IgD-negative memory B cell (primary cell): ENCODE data around the gene SLC36A3. TPM values are rescaled to one million over a fixed set of nuclear protein-coding genes. Genes with fewer than 3 reads are reported as not detected.

Experiments used
- H3K27ac Mint-ChIP-seq, 3 donors: one replicate each; pipeline ENCODE4 v1.8.0; 2020 to 2022; ENCODE audit warnings: mild to moderate bottlenecking in 3 of 3, mixed read lengths in 3 of 3, moderate library complexity in 1 of 3
- H3K27me3 Mint-ChIP-seq: one replicate; pipeline ENCODE4 v1.8.0; 2021; ENCODE audit warnings: mixed read lengths
- H3K36me3 Mint-ChIP-seq: one replicate; pipeline ENCODE4 v1.8.0; 2020; ENCODE audit warnings: mild to moderate bottlenecking, mixed read lengths
- H3K4me1 Mint-ChIP-seq, 3 donors: one replicate each; pipeline ENCODE4 v1.8.0; 2020 to 2022; ENCODE audit warnings: mixed read lengths in 3 of 3, mild to moderate bottlenecking in 1 of 3
- H3K4me3 Mint-ChIP-seq, 4 donors: one replicate each; pipeline ENCODE4 v1.8.0; 2020 to 2022; ENCODE audit warnings: mild to moderate bottlenecking in 4 of 4, mixed read lengths in 4 of 4, moderate library complexity in 3 of 4
- H3K9me3 Mint-ChIP-seq, 3 donors: one replicate each; pipeline ENCODE4 v1.8.0; 2020 to 2021; ENCODE audit warnings: mixed read lengths in 3 of 3, mild to moderate bottlenecking in 1 of 3
- polyA plus RNA-seq: library from polyadenylated mRNA; unstranded; fragments of 300-500 nt; fragmentation: Illumina TruSeq; gene quantifications from one replicate; pipeline ENCODE4 v1.2.3, GENCODE V29; 2021

The SLC36A3 gene
- polyA plus RNA-seq = not detected

- Mint-ChIP-seq H3K27ac (no peak within 1 kb of the TSS), H3K4me3 (peak within 1 kb of the TSS in 1 of 4 donors; percentile 55), H3K4me1 (peaks cover 0 to 3% (median 0%) of the 10 kb centered on the region in 3 donors), H3K27me3 (peaks cover 6% of the 10 kb centered on the region), H3K36me3 (no peaks in the 10 kb centered on the region), H3K9me3 (no peaks in the 10 kb centered on the region)
These were observed at the start of gene SLC36A3 for GRCh38 chr5:151303666-151304065. Gene SLC36A3, minus strand, starts transcription at chr5:151303766. Its CDS starts 412 bp downstream, at chr5:151303354.

GRCh38 chr5:151351671-151352070 lies 48.1 kb upstream of the SLC36A3 start:
- Mint-ChIP-seq H3K4me3 (no peak overlapping the region), H3K4me1 (no peaks in the 10 kb centered on the region), H3K9me3 (peaks cover 0 to 2% (median 0%) of the 10 kb centered on the region in 3 donors), H3K36me3 (peaks cover 6% of the 10 kb centered on the region), H3K27ac (no peak overlapping the region), H3K27me3 (peaks cover 21% of the 10 kb centered on the region)

- H3K36me3 Mint-ChIP-seq = peaks cover 6% of the 10 kb centered on the region
- H3K9me3 Mint-ChIP-seq = peaks cover 0 to 2% (median 0%) of the 10 kb centered on the region in 3 donors
- H3K4me1 Mint-ChIP-seq = no peaks in the 10 kb centered on the region
- H3K27me3 Mint-ChIP-seq = peaks cover 23% of the 10 kb centered on the region
- no peak overlapping the region for H3K27ac Mint-ChIP-seq
- no peak overlapping the region for H3K4me3 Mint-ChIP-seq
These were observed 45.2 kb upstream of the SLC36A3 start for GRCh38 chr5:151348789-151349188.

- Mint-ChIP-seq H3K4me3 (no peak within 1 kb of the TSS), H3K4me1 (no peaks in the 10 kb centered on the region), H3K27me3 (peaks cover 24% of the 10 kb centered on the region), H3K9me3 (no peaks in the 10 kb centered on the region), H3K36me3 (peaks cover 6% of the 10 kb centered on the region), H3K27ac (no peak within 1 kb of the TSS)
These were observed 43.8 kb upstream of the SLC36A3 start, which contains the start of gene SLC36A2 for GRCh38 chr5:151347369-151347768. Gene SLC36A2, minus strand, starts transcription at chr5:151347559. Its CDS starts 99 bp downstream, at chr5:151347460.

- Mint-ChIP-seq H3K36me3 (no peaks in the 10 kb centered on the region), H3K27ac (no peak overlapping the region), H3K4me1 (no peaks in the 10 kb centered on the region), H3K4me3 (no peak overlapping the region), H3K9me3 (no peaks in the 10 kb centered on the region), H3K27me3 (peaks cover 27% of the 10 kb centered on the region)
These were observed 42.4 kb upstream of the SLC36A3 start for GRCh38 chr5:151345808-151346478.

- Mint-ChIP-seq H3K9me3 (no peaks in the 10 kb centered on the region), H3K27ac (no peak overlapping the region), H3K4me1 (no peaks in the 10 kb centered on the region), H3K36me3 (no peaks in the 10 kb centered on the region), H3K4me3 (no peak overlapping the region), H3K27me3 (peaks cover 30% of the 10 kb centered on the region)
These were observed 41.7 kb upstream of the SLC36A3 start for GRCh38 chr5:151345187-151345807.

- Mint-ChIP-seq H3K27ac (no peak overlapping the region), H3K27me3 (peaks cover 28% of the 10 kb centered on the region), H3K9me3 (no peaks in the 10 kb centered on the region), H3K4me1 (no peaks in the 10 kb centered on the region), H3K4me3 (no peak overlapping the region), H3K36me3 (no peaks in the 10 kb centered on the region)
These were observed 40.5 kb upstream of the SLC36A3 start for GRCh38 chr5:151344088-151344487.

GRCh38 chr5:151340004-151340403 lies 36.4 kb upstream of the SLC36A3 start:
- Mint-ChIP-seq H3K36me3 (no peaks in the 10 kb centered on the region), H3K27me3 (peaks cover 33% of the 10 kb centered on the region), H3K27ac (peak overlapping the region in 1 of 3 donors; percentile 6)

GRCh38 chr5:151338734-151339133 lies 35.2 kb upstream of the SLC36A3 start:
- Mint-ChIP-seq H3K27ac (no peak overlapping the region), H3K36me3 (no peaks in the 10 kb centered on the region), H3K4me1 (no peaks in the 10 kb centered on the region), H3K9me3 (peaks cover 0 to 1% (median 0%) of the 10 kb centered on the region in 3 donors), H3K27me3 (peaks cover 30% of the 10 kb centered on the region), H3K4me3 (no peak overlapping the region)

More at GRCh38 chr5:151340004-151340403, 36.4 kb upstream of the SLC36A3 start:
- Mint-ChIP-seq H3K4me1 (no peaks in the 10 kb centered on the region), H3K9me3 (peaks cover 0 to 1% (median 0%) of the 10 kb centered on the region in 3 donors), H3K4me3 (no peak overlapping the region)

GRCh38 chr5:151332857-151333256 lies 29.3 kb upstream of the SLC36A3 start:
- Mint-ChIP-seq H3K4me1 (no peaks in the 10 kb centered on the region), H3K36me3 (no peaks in the 10 kb centered on the region)

GRCh38 chr5:151328734-151329133 lies 25.2 kb upstream of the SLC36A3 start:
- peaks cover 7% of the 10 kb centered on the region for H3K27me3 Mint-ChIP-seq
- no peaks in the 10 kb centered on the region for H3K9me3 Mint-ChIP-seq
- H3K36me3 Mint-ChIP-seq = no peaks in the 10 kb centered on the region
- no peak overlapping the region for H3K27ac Mint-ChIP-seq
- H3K4me1 Mint-ChIP-seq = no peaks in the 10 kb centered on the region
- no peak overlapping the region for H3K4me3 Mint-ChIP-seq

More at GRCh38 chr5:151332857-151333256, 29.3 kb upstream of the SLC36A3 start:
- Mint-ChIP-seq H3K9me3 (peaks cover 0 to 1% (median 0%) of the 10 kb centered on the region in 3 donors), H3K27me3 (peaks cover 10% of the 10 kb centered on the region), H3K27ac (no peak overlapping the region), H3K4me3 (no peak overlapping the region)

GRCh38 chr5:151327585-151327984 lies 24.0 kb upstream of the SLC36A3 start:
- no peak overlapping the region for H3K4me3 Mint-ChIP-seq
- H3K36me3 Mint-ChIP-seq = no peaks in the 10 kb centered on the region
- no peak overlapping the region for H3K27ac Mint-ChIP-seq
- H3K4me1 Mint-ChIP-seq = no peaks in the 10 kb centered on the region
- peaks cover 5% of the 10 kb centered on the region for H3K27me3 Mint-ChIP-seq
- H3K9me3 Mint-ChIP-seq = peaks cover 0 to 2% (median 0%) of the 10 kb centered on the region in 3 donors

GRCh38 chr5:151326266-151326665 lies 22.7 kb upstream of the SLC36A3 start:
- H3K36me3 Mint-ChIP-seq = no peaks in the 10 kb centered on the region
- H3K4me1 Mint-ChIP-seq = no peaks in the 10 kb centered on the region
- no peak overlapping the region for H3K4me3 Mint-ChIP-seq
- H3K9me3 Mint-ChIP-seq = peaks cover 0 to 2% (median 0%) of the 10 kb centered on the region in 3 donors
- H3K27ac Mint-ChIP-seq = no peak overlapping the region
- H3K27me3 Mint-ChIP-seq = peaks cover 5% of the 10 kb centered on the region

- H3K27ac Mint-ChIP-seq = no peak overlapping the region
- H3K4me3 Mint-ChIP-seq = no peak overlapping the region
- peaks cover 0 to 15% (median 11%) of the 10 kb centered on the region in 3 donors for H3K4me1 Mint-ChIP-seq
- H3K9me3 Mint-ChIP-seq = peaks cover 0 to 2% (median 0%) of the 10 kb centered on the region in 3 donors
- H3K27me3 Mint-ChIP-seq = peaks cover 4% of the 10 kb centered on the region
- no peaks in the 10 kb centered on the region for H3K36me3 Mint-ChIP-seq
These were observed 16.9 kb upstream of the SLC36A3 start for GRCh38 chr5:151320481-151320880.

- H3K4me1 Mint-ChIP-seq = peaks cover 0 to 15% (median 11%) of the 10 kb centered on the region in 3 donors
These were observed 15.5 kb upstream of the SLC36A3 start for GRCh38 chr5:151318850-151319732.

More at GRCh38 chr5:151318850-151319732, 15.5 kb upstream of the SLC36A3 start:
- no peaks in the 10 kb centered on the region for H3K36me3 Mint-ChIP-seq
- peaks cover 0 to 2% (median 0%) of the 10 kb centered on the region in 3 donors for H3K9me3 Mint-ChIP-seq
- peaks cover 2% of the 10 kb centered on the region for H3K27me3 Mint-ChIP-seq
- no peak overlapping the region for H3K4me3 Mint-ChIP-seq
- H3K27ac Mint-ChIP-seq = peak overlapping the region in 1 of 3 donors; percentile 84
